Upper lobe of left lung (tissue), 4 donors: ENCODE measurements around the gene C10orf105.

Experiments
- CTCF ChIP-seq, 6 experiments: fragments of 450-650 bp in 4 of 6; fragments of 200-600 bp in 2 of 6; sonication (generic) in 2 of 6; IDR thresholded peaks; one replicate each; pipeline ENCODE4 v1.5.1; 2016 to 2019; ENCODE audit warnings: antibody characterized with exemption in 6 of 6
- POLR2A ChIP-seq, 4 donors: fragments of 450-650 bp; IDR thresholded peaks; one replicate each; pipeline ENCODE4 v1.5.1; 2016 to 2017; ENCODE audit warnings: antibody characterized with exemption in 4 of 4, mild to moderate bottlenecking in 2 of 4
- POLR2AphosphoS5 ChIP-seq, 2 donors: sonication (generic); formaldehyde crosslinking; IDR thresholded peaks; one replicate each; pipeline ENCODE4 v1.5.1; 2017; ENCODE audit warnings: antibody characterized with exemption in 2 of 2

GRCh38 chr10:71715026-71715425 is 4.6 kb downstream of the C10orf105 start:
- TF ChIP-seq POLR2A (IDR thresholded peaks at IDR 0.05) (no peak), CTCF (IDR thresholded peaks at IDR 0.05) (no peak), POLR2AphosphoS5 (IDR thresholded peaks at IDR 0.05) (no peak)
